Left lung (tissue), 10 donors: ENCODE results near the gene MBD3. TPM values are rescaled to one million over a fixed set of nuclear protein-coding genes. Genes with fewer than 3 reads are reported as not detected.
A peak's percentile ranks its signal among the peaks of the same experiment; 100 is the strongest.
"Not testable (repeated sequence)": the region's sequence is repeated elsewhere in the genome, so short reads cannot be mapped to it uniquely, and the experiment has no call there.

Experiments
- ATAC-seq: fragments of 200-7000 bp; cut with Tn5 transposase; one replicate; pipeline ENCODE4 v1.9.1; 2020; ENCODE audit warnings: moderate library complexity
- DNase-seq, 4 donors: peaks; one replicate each; pipeline ENCODE4 v3.0.0-alpha.2; 2013 to 2020
- H3K27ac ChIP-seq, 2 donors: fragments of 200-600 bp; sonication (generic) in 1 of 2; one replicate each; pipeline versions ENCODE4 v1.5.0 to v1.8.0; 2020 to 2021
- H3K27me3 ChIP-seq, 2 donors: fragments of 200-600 bp; sonication (generic) in 1 of 2; one replicate each; pipeline versions ENCODE4 v1.5.0 to v1.8.0; 2020 to 2021
- H3K36me3 ChIP-seq, 2 donors: fragments of 200-600 bp; sonication (generic) in 1 of 2; one replicate each; pipeline versions ENCODE4 v1.5.0 to v1.8.0; 2020 to 2021
- H3K4me1 ChIP-seq, 2 donors: fragments of 200-600 bp; one replicate each; pipeline ENCODE4 v1.8.0; 2021
- H3K4me3 ChIP-seq, 2 donors: fragments of 200-600 bp; sonication (generic) in 1 of 2; one replicate each; pipeline versions ENCODE4 v1.5.0 to v1.8.0; 2020 to 2021; ENCODE audit warnings: mild to moderate bottlenecking in 1 of 2
- H3K9me3 ChIP-seq, 2 donors: fragments of 200-600 bp; sonication (generic) in 1 of 2; one replicate each; pipeline versions ENCODE4 v1.5.0 to v1.8.0; 2020 to 2021
- CTCF ChIP-seq, 2 donors: fragments of 200-600 bp; sonication (generic) in 1 of 2; IDR thresholded peaks; one replicate each; pipeline versions ENCODE4 v1.5.0 to v1.8.0; 2021; ENCODE audit warnings: antibody characterized with exemption in 2 of 2
- intact Hi-C, 2 donors: fragments of 100-400 bp; cut with DNase I; formaldehyde crosslinking; loops; one replicate each; pipeline versions ENCODE4 v1.11.2 to v1.14.2; 2022
- polyA plus RNA-seq, 6 donors: library from polyadenylated mRNA; unstranded; fragments of 120-200 nt; gene quantifications; one replicate each; pipeline ENCODE4 v1.2.1, GENCODE V29; 2013; ENCODE audit not compliant: insufficient read length in 6 of 6
- total RNA-seq, 2 donors: library from RNA; stranded (reverse); fragmentation: NEBNext Ultra II Directional; extraction: Animal tissue kit (Norgen Biotek cat#: 25700); gene quantifications; one replicate each; pipeline ENCODE4 v1.2.1, GENCODE V29; 2021
- donor health status: DM: no; HTN: yes; CAD: no.
- donor health status: DM: no; HTN: no; CAD: no.

MBD3 gene
- total and polyA plus RNA-seq, 8 donors = 40.4 to 91.9 (median 59.0) TPM

GRCh38 chr19:1538978-1539377 is 53.7 kb downstream of the MBD3 start:
- ATAC-seq = no peak
- Histone ChIP-seq H3K27me3 (peaks cover 0 to 77% of the 10 kb centered on the region in 2 donors), H3K27ac (no peak overlapping the region), H3K9me3 (no peaks in the 10 kb centered on the region), H3K36me3 (no peaks in the 10 kb centered on the region), H3K4me3 (no peak overlapping the region), H3K4me1 (no peaks in the 10 kb centered on the region)
- no peak for TF ChIP-seq CTCF (IDR thresholded peaks at IDR 0.05)
- DNase-seq = no peak
- intact Hi-C loops = no loop called here

- intact Hi-C loops = not testable (repeated sequence)
Observed at GRCh38 chr19:1535699-1536098, 57.0 kb downstream of the MBD3 start.

GRCh38 chr19:1534972-1535371 is 57.7 kb downstream of the MBD3 start:
- DNase-seq = no peak
- H3K36me3 ChIP-seq = no peaks in the 10 kb centered on the region
- H3K9me3 ChIP-seq = no peaks in the 10 kb centered on the region
- no peaks in the 10 kb centered on the region for H3K4me1 ChIP-seq
- TF ChIP-seq CTCF (IDR thresholded peaks at IDR 0.05) = no peak
- H3K27ac ChIP-seq = no peak overlapping the region
- intact Hi-C loops = no loop called here
- H3K4me3 ChIP-seq = no peak overlapping the region
- no peak for ATAC-seq
- H3K27me3 ChIP-seq = peaks cover 0 to 86% of the 10 kb centered on the region in 2 donors

More at GRCh38 chr19:1535699-1536098, 57.0 kb downstream of the MBD3 start:
- DNase-seq, H3K36me3 ChIP-seq, ATAC-seq, H3K4me1 ChIP-seq, H3K4me3 ChIP-seq, H3K9me3 ChIP-seq, H3K27ac ChIP-seq: not testable (repeated sequence)
- H3K27me3 ChIP-seq = peaks cover 0 to 86% of the 10 kb centered on the region in 2 donors

GRCh38 chr19:1533510-1534150 is 59.0 kb downstream of the MBD3 start:
- intact Hi-C loops = no loop called here
- H3K36me3 ChIP-seq = no peaks in the 10 kb centered on the region
- no peak overlapping the region for H3K4me3 ChIP-seq
- no peak overlapping the region for H3K27ac ChIP-seq
- H3K27me3 ChIP-seq = peaks cover 4 to 86% of the 10 kb centered on the region in 2 donors
- ATAC-seq (no peak), DNase-seq (peak in 1 of 4 donors; percentile 74)
- TF ChIP-seq CTCF (IDR thresholded peaks at IDR 0.05) = no peak
- no peaks in the 10 kb centered on the region for H3K9me3 ChIP-seq
- no peaks in the 10 kb centered on the region for H3K4me1 ChIP-seq

- DNase-seq (no peak), ATAC-seq (no peak)
- Histone ChIP-seq H3K36me3 (no peaks in the 10 kb centered on the region), H3K9me3 (no peaks in the 10 kb centered on the region), H3K27ac (no peak overlapping the region), H3K4me1 (no peaks in the 10 kb centered on the region), H3K4me3 (no peak overlapping the region), H3K27me3 (peaks cover 4 to 83% of the 10 kb centered on the region in 2 donors)
- TF ChIP-seq CTCF (IDR thresholded peaks at IDR 0.05) = no peak
- intact Hi-C loops = no loop called here
Observed at GRCh38 chr19:1532003-1532402, 60.7 kb downstream of the MBD3 start.

GRCh38 chr19:1531587-1531986 is 61.1 kb downstream of the MBD3 start:
- no peak overlapping the region for H3K4me3 ChIP-seq
- ATAC-seq (no peak), DNase-seq (no peak)
- intact Hi-C loops = no loop called here
- H3K27ac ChIP-seq = no peak overlapping the region
- no peaks in the 10 kb centered on the region for H3K9me3 ChIP-seq
- no peaks in the 10 kb centered on the region for H3K36me3 ChIP-seq
- TF ChIP-seq CTCF (IDR thresholded peaks at IDR 0.05) = no peak
- H3K27me3 ChIP-seq = peaks cover 4 to 83% of the 10 kb centered on the region in 2 donors
- H3K4me1 ChIP-seq = no peaks in the 10 kb centered on the region

GRCh38 chr19:1530856-1531255 is 61.8 kb downstream of the MBD3 start:
- H3K27me3 ChIP-seq = peaks cover 4 to 89% of the 10 kb centered on the region in 2 donors
- H3K27ac ChIP-seq, H3K9me3 ChIP-seq, H3K4me1 ChIP-seq, intact Hi-C loops, H3K4me3 ChIP-seq, H3K36me3 ChIP-seq, DNase-seq, ATAC-seq: not testable (repeated sequence)
